ENCODE data around the gene KLHL29. TPM values are rescaled to one million over a fixed set of nuclear protein-coding genes. Genes with fewer than 3 reads are reported as not detected.

KLHL29 gene
- total RNA-seq, 1 experiment from 2014 or later, result 7.7 TPM

DNA sequence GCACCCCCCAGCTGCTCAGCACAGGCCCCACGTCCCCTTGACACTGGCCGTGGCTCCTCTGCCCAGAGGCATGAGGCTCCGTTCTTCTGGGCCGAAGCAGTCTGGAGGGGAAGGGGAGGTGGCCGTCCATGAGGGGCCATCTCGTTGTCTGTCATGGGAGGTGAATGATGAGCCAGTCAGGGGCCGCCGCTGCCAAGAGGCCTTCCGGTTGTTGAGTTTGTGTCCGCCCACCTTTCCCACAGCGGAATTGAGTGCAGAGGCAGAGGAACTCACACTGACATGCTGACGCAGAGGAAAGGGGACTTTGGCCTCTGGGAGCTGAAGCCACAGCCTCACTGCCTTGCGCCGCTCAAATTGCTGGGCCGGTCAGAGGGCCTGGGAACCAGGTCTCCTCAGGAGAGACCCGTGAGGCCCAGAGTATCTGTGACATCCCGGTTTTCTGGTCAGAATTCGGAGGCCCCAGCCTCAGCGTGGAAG is 273.5 kb downstream of the KLHL29 start:
- intact Hi-C loops (cut with micrococcal nuclease; ENCODE audit: unreplicated experiment), result no loop called here
- POLR2A ChIA-PET, result no interaction called here
- H3K9me3 ChIP-seq (ENCODE audit: control insufficient read depth, insufficient read depth, low read depth, low read length), result no peaks in the 10 kb centered on the region
- CTCF ChIA-PET, result no interaction called here
- H3K27me3 ChIP-seq (ENCODE audit: control insufficient read depth, insufficient read depth, low read length), result no peaks in the 10 kb centered on the region
- H3K36me3 ChIP-seq (ENCODE audit: control insufficient read depth, insufficient read depth, low read length), result no peaks in the 10 kb centered on the region
- TF ChIP-seq SIN3A (IDR thresholded peaks at IDR 0.05; ENCODE audit: borderline replicate concordance, insufficient read depth, low read depth, low read length) (no peak), TCF7L2 (IDR thresholded peaks at IDR 0.05; ENCODE audit: low read depth, low read length) (no peak), POLR2AphosphoS5 (IDR thresholded peaks at IDR 0.05; ENCODE audit: low read depth, low read length) (no peak)
- TF ChIP-seq, protein P1, sequence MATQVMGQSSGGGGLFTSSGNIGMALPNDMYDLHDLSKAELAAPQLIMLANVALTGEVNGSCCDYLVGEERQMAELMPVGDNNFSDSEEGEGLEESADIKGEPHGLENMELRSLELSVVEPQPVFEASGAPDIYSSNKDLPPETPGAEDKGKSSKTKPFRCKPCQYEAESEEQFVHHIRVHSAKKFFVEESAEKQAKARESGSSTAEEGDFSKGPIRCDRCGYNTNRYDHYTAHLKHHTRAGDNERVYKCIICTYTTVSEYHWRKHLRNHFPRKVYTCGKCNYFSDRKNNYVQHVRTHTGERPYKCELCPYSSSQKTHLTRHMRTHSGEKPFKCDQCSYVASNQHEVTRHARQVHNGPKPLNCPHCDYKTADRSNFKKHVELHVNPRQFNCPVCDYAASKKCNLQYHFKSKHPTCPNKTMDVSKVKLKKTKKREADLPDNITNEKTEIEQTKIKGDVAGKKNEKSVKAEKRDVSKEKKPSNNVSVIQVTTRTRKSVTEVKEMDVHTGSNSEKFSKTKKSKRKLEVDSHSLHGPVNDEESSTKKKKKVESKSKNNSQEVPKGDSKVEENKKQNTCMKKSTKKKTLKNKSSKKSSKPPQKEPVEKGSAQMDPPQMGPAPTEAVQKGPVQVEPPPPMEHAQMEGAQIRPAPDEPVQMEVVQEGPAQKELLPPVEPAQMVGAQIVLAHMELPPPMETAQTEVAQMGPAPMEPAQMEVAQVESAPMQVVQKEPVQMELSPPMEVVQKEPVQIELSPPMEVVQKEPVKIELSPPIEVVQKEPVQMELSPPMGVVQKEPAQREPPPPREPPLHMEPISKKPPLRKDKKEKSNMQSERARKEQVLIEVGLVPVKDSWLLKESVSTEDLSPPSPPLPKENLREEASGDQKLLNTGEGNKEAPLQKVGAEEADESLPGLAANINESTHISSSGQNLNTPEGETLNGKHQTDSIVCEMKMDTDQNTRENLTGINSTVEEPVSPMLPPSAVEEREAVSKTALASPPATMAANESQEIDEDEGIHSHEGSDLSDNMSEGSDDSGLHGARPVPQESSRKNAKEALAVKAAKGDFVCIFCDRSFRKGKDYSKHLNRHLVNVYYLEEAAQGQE (IDR thresholded peaks at IDR 0.05; ENCODE audit: insufficient read depth in 1 of 2, low read depth in 2 of 2, low read length in 1 of 2), result no peak
- TF ChIP-seq, protein P2, sequence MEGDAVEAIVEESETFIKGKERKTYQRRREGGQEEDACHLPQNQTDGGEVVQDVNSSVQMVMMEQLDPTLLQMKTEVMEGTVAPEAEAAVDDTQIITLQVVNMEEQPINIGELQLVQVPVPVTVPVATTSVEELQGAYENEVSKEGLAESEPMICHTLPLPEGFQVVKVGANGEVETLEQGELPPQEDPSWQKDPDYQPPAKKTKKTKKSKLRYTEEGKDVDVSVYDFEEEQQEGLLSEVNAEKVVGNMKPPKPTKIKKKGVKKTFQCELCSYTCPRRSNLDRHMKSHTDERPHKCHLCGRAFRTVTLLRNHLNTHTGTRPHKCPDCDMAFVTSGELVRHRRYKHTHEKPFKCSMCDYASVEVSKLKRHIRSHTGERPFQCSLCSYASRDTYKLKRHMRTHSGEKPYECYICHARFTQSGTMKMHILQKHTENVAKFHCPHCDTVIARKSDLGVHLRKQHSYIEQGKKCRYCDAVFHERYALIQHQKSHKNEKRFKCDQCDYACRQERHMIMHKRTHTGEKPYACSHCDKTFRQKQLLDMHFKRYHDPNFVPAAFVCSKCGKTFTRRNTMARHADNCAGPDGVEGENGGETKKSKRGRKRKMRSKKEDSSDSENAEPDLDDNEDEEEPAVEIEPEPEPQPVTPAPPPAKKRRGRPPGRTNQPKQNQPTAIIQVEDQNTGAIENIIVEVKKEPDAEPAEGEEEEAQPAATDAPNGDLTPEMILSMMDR (IDR thresholded peaks at IDR 0.05), result no peak
- no peak for DNase-seq (ENCODE audit: low read depth, low spot score)
- no peak overlapping the region for H3K27ac ChIP-seq (ENCODE audit: low read length)
- H3K4me1 ChIP-seq (ENCODE audit: control insufficient read depth, insufficient read depth, low read length), result no peaks in the 10 kb centered on the region
- in situ Hi-C loops (cut with HindIII; ENCODE audit: low pct_unique_long_range_greater_than_20kb, low sequenced_read_pairs), result no loop called here
- no peak for ATAC-seq
- H3K4me3 ChIP-seq (ENCODE audit: low read depth in 2 of 2, low read length in 2 of 2), result no peak overlapping the region
- no TSS peak for BruUV-seq (replicated peaks)

DNA sequence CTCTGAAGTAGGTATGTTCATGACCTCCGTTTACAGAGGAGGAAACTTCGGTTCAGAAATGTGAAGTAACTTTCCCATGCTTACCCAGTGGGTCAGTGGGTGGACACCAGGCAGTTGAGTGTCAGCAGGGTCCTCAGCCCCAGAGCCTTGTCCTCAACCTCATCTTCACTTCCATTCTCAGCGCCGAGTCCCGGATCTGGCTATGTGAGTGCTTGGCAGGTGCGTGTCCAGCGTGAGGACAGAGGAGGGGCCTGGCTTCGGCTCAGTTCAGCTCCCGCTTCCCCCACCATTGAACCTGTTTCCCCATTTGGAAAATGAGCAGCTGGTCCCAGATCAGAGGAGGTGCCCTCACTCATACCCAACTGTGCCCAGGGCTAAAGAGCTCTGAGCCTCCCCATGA is 274.3 kb downstream of the KLHL29 start:
- intact Hi-C loops (cut with micrococcal nuclease; ENCODE audit: unreplicated experiment) (no loop called here), in situ Hi-C loops (cut with HindIII; ENCODE audit: low pct_unique_long_range_greater_than_20kb, low sequenced_read_pairs) (no loop called here)
- DNase-seq (ENCODE audit: low read depth, low spot score) (no peak), ATAC-seq (no peak)
- Histone ChIP-seq H3K9me3 (ENCODE audit: control insufficient read depth, insufficient read depth, low read depth, low read length) (no peaks in the 10 kb centered on the region), H3K36me3 (ENCODE audit: control insufficient read depth, insufficient read depth, low read length) (no peaks in the 10 kb centered on the region), H3K4me3 (ENCODE audit: low read depth in 2 of 2, low read length in 2 of 2) (no peak overlapping the region), H3K4me1 (ENCODE audit: control insufficient read depth, insufficient read depth, low read length) (no peaks in the 10 kb centered on the region), H3K27ac (ENCODE audit: low read length) (no peak overlapping the region), H3K27me3 (ENCODE audit: control insufficient read depth, insufficient read depth, low read length) (no peaks in the 10 kb centered on the region)
- ChIA-PET POLR2A (no interaction called here), CTCF (no interaction called here)
- no TSS peak for BruUV-seq (replicated peaks)
- TF ChIP-seq SIN3A (IDR thresholded peaks at IDR 0.05; ENCODE audit: borderline replicate concordance, insufficient read depth, low read depth, low read length), result no peak
- TF ChIP-seq, protein P1 (IDR thresholded peaks at IDR 0.05; ENCODE audit: insufficient read depth in 1 of 2, low read depth in 2 of 2, low read length in 1 of 2), result no peak
- TF ChIP-seq, protein P2 (IDR thresholded peaks at IDR 0.05), result no peak
- no peak for TF ChIP-seq POLR2AphosphoS5 (IDR thresholded peaks at IDR 0.05; ENCODE audit: low read depth, low read length)
- TF ChIP-seq TCF7L2 (IDR thresholded peaks at IDR 0.05; ENCODE audit: low read depth, low read length), result no peak

All from Panc1 (cell line).